GM18508 (cell line): Measurements from ENCODE around the gene BDNF.
"Not testable (repeated sequence)": the region's sequence is repeated elsewhere in the genome, so short reads cannot be mapped to it uniquely, and the experiment has no call there.

ENCODE experiments used
- ATAC-seq: cut with Tn5 transposase; IDR thresholded peaks from one replicate; pipeline ENCODE4 v1.9.1; 2021; ENCODE audit warnings: moderate number of reproducible peaks; ENCODE audit not compliant: insufficient read depth, unreplicated experiment

The BDNF gene

DNA sequence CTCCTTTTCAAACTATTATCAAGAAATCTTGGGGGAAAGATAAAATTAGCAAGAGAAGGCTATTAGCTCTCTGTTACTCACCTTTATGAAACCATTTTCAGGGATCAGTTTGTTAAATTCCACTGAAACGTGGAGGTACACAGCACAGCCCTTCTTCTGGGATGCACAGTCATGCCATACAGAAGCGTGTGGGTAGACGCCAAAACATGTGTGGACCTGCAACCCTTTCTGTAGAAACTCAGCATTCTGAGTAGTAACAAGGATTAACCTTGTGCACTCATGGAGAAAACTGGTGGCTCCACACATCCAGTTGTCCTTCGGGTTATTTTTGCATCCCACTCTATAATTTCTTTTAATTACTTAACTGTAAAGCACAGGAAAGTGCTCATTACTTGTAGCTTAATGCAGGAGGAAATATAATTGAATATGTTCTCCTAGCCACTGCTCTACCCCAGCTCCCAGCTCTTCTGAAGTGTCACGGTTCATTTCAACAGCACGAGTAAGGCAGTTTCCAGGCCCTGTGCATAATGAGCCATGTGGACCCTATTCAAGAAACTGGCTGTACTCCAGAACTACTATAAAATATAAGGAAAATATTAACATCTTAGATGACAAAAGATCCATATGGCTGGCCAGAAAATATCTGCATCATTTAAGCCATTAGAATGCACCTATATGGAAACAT, 26.1 kb downstream of the BDNF start:
- no peak for ATAC-seq

DNA sequence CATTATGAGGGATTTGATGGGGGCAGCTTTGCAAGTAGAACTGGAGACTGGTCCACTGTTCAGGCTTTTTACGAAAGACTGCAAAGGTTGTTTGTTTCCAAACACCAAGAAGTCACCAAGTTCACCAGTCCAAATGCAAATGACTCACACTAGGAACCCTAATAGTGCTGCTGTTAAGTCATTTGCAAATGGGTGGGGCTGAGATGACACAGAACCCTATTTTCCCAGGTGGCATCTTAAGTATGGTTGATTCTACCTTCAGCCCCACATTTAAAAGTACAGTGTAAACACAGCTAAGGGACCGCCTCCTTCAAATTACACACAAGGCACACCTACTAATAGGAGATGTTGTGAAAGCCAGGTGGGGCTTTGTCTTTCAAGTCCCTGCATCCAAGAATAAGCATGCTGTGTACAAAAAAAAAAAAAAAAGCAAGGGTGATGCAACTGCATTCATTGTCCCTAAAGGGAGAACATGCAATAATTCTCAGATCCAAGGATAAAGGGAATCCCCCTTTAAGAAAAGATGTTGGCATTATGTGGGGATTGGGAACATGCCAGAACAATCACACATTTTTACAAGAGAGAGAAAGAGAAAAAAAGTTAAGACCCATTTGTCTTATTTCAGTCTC, 27.3 kb downstream of the BDNF start:
- ATAC-seq, result no peak

DNA sequence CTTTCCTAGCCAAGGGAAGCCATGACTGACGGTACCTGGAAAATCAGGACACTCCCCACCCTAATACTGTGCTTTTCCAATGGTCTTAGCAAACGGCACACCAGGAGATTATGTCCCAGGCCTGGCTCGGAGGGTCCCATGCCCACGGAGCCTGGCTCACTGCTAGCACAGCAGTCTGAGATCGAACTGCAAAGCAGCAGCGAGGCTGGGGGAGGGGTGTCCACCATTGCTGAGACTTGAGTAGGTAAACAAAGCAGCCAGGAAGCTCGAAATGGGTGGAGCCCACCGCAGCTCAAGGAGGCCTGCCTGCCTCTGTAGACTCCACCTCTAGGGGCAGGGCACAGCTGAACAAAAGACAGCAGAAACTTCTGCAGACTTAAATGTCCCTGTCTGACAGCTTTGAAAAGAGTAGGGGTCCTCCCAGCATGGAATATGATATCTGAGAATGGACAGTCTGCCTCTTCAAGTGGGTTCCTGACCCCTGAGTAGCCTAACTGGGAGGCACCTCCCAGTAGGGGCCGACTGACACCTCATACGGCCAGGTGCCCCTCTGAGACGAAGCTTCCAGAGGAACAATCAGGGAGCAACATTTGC, 34.6 kb downstream of the BDNF start:
- not testable (repeated sequence) for ATAC-seq

DNA sequence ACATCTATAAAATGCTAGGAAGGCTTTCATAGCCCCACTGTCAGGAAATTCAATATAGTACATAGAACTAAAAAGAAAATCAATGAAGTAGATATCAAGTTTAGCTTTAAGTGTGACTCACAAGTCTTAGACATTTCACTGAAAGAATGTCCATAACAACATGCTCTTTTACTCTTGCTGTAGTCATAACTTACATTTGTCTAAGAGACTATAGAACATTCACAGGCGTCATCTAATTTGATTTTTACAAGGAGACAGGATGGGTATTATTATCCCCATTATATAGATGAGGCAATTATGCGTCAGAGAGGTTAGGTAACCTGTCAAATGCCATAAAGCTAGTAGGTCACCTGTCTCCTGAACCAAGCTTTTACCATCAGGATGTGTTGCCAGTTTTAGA, 36.9 kb downstream of the BDNF start:
- no peak for ATAC-seq

DNA sequence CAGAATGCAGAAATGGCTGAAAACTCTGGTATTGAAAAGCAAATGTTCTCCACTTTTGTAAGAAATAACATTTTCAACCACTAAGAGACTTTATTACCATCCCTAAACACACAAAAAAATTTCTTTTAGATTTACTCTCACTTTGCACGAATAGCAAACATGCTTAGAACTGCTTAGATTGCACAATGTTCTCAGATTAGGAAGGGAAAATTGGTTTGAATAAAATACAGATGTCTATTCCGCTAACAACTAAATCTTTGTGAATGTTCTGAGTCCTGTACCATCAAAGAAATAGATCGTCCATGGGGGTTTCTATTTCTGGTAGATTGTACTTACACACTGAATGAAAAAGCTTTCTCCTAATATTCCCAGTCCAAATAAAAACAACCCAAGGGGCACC, 40.1 kb downstream of the BDNF start:
- no peak for ATAC-seq

DNA sequence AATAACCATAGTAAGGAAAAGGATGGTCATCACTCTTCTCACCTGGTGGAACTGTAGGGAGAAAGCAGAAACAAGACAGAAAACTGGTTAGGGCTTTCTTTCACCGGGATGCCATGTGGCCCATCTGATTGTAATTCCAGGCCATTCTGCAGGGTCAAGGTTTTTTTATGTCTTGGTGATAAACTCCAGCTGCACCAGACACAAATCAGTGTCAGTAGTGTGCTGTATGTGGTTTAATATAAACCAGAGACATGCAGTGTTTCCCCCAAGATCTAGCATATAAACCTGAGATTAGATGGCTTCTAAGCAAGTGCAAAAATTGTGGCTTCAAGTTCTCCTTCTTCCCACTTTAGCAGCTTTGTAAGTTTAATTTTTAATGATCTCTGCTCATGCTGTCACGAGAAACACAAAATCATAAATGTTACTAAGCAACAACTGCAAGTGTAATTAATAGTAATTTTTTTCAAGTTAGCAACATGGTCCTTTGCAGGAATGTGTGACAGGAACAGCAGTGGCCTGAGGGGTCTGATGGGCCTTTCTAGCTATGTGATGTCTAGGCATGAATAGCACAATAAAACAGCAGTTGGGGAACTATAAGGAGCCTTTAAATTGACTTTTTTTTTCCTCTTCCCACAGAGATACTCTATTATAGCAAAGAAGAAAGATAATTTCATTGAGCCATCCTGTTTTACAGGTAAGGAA, 41.6 kb downstream of the BDNF start:
- ATAC-seq, result no peak

DNA sequence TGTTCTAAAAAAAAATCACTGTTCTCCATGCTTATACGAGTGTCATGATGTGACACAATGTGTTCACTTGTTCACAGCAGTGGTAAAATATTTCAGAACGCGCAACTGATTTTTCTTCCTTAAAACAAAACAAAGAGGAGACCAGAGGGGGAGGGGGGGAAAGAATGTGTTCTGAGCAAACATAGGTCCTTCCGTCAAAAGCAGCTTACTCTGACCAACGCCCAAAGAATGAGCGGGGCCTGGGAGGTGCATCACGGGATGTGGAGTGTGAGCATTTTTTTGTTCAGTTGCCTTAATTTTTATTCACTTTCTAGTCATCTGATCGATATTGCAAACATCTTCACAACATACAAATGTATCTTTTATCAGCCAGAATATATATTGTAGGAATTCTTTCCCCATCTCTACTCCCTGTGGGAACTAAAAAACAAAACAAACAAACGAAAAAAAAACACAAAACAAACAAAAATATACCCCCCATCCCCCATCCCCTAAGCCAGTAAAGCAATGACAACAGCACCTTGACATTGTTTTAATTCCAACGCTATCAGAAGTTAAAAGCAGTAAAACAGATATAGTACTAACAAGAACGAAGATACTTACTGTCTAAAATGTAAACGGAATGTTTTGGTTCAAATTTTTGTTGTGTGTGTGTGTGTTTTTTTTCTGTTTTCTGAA, 43.3 kb downstream of the BDNF start:
- ATAC-seq, result no peak

DNA sequence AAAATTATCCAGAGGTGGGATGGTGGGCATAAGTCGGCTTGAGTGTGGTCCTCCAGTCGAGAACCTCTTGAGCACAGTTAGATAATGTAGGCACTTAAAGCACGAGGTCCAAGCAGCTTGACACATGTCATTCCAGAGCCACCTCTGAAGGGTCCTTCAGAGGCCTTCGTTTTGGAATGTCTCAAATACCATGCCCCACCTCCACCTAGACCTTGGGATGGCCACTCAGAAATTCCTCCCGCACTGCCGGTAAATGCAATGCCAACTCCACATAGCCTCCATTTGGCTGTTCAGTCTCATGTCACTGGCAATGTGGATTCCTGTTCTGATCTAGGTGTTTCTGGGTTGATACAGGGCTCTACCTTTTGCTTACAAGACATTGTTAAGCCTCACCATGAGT, 43.9 kb downstream of the BDNF start:
- no peak for ATAC-seq

DNA sequence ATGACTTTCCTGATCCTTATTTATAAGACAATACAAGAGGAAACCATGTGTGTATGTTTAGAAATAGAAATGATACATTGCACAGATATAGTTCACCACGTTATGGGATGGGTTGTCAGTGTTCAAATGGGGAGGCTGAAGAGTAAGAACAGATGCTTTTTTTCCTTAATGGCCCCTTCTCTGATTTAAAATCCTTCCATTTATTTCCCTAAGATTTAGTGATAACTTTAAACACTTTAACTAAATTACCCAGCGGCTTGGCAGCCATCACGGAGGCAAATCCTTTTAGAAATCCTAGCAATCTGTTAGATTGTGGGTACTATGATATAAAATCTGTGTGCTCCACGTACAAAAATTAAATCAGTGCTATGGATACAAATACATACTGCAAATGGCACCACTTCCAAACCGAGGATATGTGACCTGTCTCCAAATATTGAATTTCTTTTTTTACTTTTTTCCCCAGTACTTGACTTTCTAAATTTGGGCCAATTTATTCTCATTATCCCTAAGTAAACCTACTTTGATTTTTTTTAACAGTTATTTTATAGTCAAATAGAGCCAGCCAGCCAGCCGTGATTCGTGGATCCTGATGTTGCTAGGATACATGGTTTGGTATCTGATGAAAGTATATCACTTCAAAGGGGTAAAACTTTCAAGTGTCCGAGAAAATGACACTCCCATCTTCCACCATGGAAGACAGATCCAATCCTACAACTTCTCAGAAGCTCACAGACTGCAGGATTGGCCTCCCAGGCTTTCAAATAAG, 46.1 kb downstream of the BDNF start:
- ATAC-seq, result no peak

DNA sequence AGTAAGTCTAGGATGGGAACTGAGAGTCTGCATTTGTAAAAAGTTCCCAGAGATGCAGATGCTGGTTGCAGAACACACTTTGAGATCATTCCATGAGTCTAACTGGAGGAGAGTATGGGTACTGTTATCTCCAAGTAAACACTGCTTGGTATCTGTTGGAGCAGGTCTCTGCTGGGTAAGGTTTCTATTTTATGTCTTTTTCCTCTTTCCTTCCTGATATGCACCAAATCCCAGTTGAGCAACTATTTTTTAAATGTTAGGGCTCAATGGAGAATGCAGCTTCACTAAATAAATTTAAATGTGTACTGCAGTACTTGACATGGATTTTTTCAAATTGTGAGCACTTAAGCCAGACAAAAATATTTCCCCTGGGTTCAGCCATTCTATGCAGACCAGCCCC, 48.5 kb downstream of the BDNF start:
- no peak for ATAC-seq

DNA sequence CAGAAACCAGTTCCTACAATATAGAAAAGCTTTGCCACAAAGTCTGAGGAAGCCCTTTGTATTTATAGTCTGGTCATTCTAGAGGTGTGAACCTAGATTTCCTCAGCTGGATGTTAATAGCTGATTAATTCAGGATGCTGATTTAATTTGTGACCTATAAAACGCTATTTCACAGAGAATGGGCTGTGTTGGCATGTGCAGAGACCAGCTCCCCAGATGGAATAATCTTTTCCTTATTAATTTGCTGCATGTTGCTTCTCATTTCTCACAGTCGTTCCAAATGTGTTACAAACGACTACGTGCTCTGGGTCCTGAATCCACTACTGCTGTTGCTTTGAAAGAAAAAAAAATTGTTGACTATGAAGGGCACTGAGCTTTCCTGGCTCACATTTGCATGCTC, 49.3 kb downstream of the BDNF start:
- ATAC-seq, result no peak

DNA sequence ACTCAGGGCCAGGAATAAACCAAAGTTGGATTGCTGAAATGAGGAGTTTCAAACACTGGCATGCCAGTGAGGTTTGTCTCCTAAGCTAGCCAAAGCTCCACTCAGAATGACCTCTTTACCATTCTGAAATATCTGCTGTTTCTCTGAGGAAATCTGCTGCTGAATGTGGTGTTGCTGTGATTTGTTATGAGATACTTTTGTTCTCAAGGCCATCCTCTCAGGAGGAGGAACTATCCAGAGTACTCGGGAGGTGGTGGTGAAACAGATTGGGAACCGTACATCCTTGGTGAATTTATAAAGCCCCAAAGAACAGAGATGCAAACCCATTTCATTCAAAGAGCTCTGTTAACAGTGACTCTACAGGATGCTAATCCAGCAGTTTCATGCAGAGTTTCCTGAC, 50.5 kb downstream of the BDNF start:
- no peak for ATAC-seq

DNA sequence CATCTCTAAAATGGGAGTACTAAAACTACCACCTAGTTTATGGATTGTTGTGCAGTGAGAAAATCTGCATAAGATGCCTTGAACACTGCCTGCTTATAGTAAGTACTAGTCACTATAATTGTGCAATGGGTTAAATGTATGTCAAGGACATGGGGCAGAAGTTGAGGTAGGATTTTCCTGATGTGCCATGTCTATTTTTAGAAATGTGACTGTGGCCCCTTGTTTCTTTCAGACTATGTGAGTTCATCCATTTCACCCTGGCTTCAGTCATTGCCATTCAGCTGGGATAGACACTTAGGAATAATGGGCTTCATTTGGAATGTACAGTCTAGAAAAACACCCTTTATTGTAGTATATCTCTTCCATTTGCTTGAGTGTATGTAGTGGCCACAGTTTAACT, 51.4 kb downstream of the BDNF start:
- ATAC-seq, result no peak

DNA sequence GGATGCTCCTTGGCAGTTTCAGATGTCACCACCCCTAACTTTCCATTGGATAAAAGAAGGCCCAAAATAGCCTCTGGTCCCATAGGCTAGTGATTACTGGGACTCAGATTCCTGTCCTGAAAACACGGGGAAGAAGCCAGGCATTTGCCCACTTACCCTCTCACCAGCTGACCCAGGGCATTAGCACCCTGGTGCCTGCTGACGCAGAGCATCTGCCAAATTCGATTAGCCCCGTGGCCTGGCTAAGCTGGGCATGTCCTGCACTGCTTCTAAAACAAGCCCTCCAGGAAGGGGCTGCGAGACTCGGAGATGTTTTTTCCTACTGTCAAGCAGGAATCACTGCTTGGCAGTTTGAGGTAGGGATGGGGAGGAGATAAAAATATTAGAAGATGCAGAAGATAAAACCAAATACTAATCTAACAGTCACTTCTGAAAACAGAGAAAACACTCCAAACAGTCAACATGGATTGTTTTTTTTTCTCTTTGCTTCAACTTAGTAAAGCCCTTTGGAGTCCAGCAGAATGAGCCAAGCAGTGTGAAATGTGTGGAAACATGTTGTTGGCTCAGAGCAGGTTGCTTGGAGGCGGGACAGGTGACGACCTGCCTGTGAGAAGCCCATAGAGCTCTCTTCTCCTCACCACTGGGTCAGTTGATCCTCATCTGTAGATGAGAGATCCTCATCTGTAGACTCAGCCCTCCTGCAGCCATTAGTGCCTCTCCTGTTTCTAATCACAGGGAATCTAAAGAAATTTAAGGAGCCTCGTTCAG, 54.0 kb downstream of the BDNF start:
- no peak for ATAC-seq

DNA sequence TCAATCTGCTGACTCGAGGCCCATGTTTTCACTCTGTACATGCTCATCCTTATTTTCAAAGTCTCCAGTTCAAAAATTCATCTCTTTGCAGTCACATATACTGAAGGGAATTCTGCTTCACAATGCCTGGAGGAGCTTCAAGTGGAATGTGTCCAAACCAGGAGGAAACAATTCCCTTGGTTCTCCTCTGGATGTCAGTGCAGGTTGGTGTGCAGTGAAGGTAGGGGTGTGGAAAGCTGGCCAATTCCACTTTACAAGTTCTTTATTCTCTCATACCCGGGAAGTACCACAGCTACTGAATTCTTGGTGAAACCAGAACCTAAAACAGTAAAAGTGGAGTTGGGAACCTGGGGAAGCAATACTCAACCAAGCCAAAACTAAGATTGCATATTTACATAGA, 57.3 kb downstream of the BDNF start:
- no peak for ATAC-seq

DNA sequence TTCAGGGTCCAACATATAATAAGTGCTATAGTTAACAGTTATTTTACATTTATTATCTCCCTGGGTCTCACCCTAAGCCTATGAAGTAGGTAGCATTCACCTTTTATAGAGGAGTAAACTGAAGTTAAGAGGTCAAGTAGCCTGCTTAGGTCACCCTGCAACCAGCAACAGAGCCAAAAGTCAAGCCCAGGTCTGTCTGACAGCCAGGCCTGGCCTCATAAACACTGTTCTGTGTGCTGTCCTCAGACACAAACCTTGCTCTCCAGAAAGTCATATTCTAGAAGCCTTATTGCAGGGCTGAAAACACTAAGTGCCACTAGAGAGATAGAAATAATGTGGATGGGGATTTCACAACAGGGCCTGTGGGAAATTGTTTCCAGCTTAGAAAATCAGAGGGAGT, 59.3 kb downstream of the BDNF start:
- no peak for ATAC-seq

DNA sequence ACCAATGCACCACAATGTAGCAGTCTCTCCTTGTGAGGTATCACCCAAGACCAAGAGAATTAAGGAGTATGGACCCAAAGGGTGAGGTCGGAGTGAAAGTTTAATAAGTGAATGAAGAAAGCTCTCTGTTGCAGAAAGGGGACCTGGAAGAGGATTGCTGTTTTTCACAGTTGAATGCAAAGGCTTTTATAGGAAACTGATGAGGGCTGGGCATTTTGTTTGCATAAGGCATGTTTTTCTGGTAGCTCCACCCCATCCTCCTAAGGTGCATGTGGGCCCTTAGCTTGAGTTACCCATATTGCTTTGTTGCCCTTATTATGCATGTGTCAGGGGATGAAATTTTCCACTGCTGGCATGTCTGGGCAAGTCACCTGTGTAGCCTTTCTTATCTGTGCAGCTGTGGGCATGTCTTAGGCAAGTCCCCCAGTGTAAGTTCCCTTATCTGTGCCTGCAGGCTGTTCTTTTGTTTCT, 64.7 kb downstream of the BDNF start:
- no peak for ATAC-seq

DNA sequence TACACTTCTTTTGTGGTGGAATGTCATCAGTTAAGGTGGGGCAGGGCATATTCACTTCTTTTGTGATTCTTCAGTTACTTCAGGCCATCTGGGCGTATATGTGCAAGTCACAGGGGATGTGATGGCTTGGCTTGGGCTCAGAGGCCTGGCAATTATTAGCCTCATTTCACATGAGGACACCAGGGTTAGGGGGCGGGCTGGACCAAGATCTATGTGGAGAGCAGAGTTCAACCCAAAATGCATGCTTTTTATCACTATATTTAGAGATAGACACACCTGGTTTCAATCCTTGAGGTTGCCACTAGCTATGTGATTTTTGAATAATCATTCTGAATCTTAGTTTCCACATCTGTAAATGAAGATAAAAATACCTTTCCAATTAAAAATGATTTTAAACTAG, 65.5 kb downstream of the BDNF start:
- ATAC-seq, result not testable (repeated sequence)

DNA sequence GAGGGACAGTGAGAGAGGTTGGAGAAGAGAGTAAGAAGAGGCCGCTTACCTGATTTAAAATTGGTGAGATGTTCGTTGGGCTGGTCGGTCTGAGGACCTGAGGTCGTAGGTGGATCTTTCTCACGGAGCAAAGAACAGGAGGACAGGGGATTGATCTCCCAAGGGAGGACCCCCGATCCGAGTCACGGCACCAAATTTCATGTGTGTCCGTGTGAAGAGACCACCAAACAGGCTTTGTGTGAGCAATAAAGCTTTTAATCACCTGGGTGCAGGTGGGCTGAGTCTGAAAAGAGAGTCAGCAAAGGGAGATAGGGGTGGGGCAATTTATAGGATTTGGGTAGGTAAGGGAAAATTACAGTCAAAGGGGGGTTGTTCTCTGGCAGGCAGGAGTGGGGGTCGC, 66.0 kb downstream of the BDNF start:
- not testable (repeated sequence) for ATAC-seq
